Stomach (tissue), 9 donors: ENCODE results near the gene C20orf204. TPM values are rescaled to one million over a fixed set of nuclear protein-coding genes. Genes with fewer than 3 reads are reported as not detected.

Experiments used
- DNase-seq, 2 donors: peaks; one replicate each; pipeline versions ENCODE4 v3.0.0 to v3.0.0-alpha.2; 2013 to 2019
- H3K27ac ChIP-seq, 5 donors: fragments of 200-600 bp in 4 of 5; sonication (generic) in 4 of 5; one replicate each; pipeline ENCODE4 v1.5.1; 2013 to 2019; ENCODE audit warnings: mild to moderate bottlenecking in 1 of 5, moderate library complexity in 1 of 5
- H3K27me3 ChIP-seq, 3 donors: fragments of 200-600 bp; sonication (generic); one replicate each; pipeline ENCODE4 v1.5.1; 2017 to 2019; ENCODE audit warnings: mixed run types in 1 of 3
- H3K36me3 ChIP-seq, 4 donors: fragments of 200-600 bp; sonication (generic); 1 replicate in 3 of 4; 2 replicates in 1 of 4; pipeline ENCODE4 v1.5.1; 2016 to 2019
- H3K4me1 ChIP-seq, 4 donors: fragments of 200-600 bp; sonication (generic); one replicate each; pipeline ENCODE4 v1.5.1; 2016 to 2019
- H3K4me3 ChIP-seq, 4 donors: fragments of 200-600 bp; sonication (generic) in 3 of 4; one replicate each; pipeline ENCODE4 v1.5.1; 2016 to 2019; ENCODE audit warnings: mild to moderate bottlenecking in 1 of 4
- H3K9me3 ChIP-seq, 4 donors: fragments of 200-600 bp; sonication (generic); one replicate each; pipeline ENCODE4 v1.5.1; 2016 to 2019
- CTCF ChIP-seq, 7 experiments: fragments of 450-650 bp in 4 of 7; fragments of 200-600 bp in 3 of 7; sonication (generic) in 3 of 7; IDR thresholded peaks; one replicate each; pipeline ENCODE4 v1.5.1; 2016 to 2019; ENCODE audit warnings: antibody characterized with exemption in 7 of 7, control low read depth in 2 of 7, mild to moderate bottlenecking in 1 of 7
- EP300 ChIP-seq: sonication (generic); formaldehyde crosslinking; IDR thresholded peaks from one replicate; pipeline ENCODE4 v1.6.1; 2017; ENCODE audit warnings: antibody characterized with exemption
- POLR2A ChIP-seq, 4 donors: fragments of 450-650 bp; IDR thresholded peaks; one replicate each; pipeline ENCODE4 v1.6.1; 2016; ENCODE audit warnings: antibody characterized with exemption in 4 of 4, control low read depth in 2 of 4, mild to moderate bottlenecking in 1 of 4, moderate library complexity in 1 of 4
- POLR2AphosphoS5 ChIP-seq, 3 donors: sonication (generic); formaldehyde crosslinking; IDR thresholded peaks; one replicate each; pipeline ENCODE4 v1.6.1; 2016; ENCODE audit warnings: antibody characterized with exemption in 3 of 3
- WGBS, 5 donors: extraction: QIAGEN DNeasy Blood & Tissue Kit in 3 of 5; methylation state at CpG; one replicate each; pipeline versions ENCODE4 v1.1.5 to v1.1.7; 2013 to 2018; 5-methylcytosine and 5-hydroxymethylcytosine counted together
- intact Hi-C: fragments of 100-400 bp; cut with DNase I; formaldehyde crosslinking; loops from one replicate; pipeline ENCODE4 v1.15.1; 2023; ENCODE audit warnings: low total_unique reads
- polyA plus RNA-seq, 3 donors: library from polyadenylated mRNA; stranded (reverse); fragments of 200-250 nt; gene quantifications; one replicate each; pipeline ENCODE4 v1.2.3, GENCODE V29; 2013
- total RNA-seq, 5 donors: library from RNA; depleted of rRNA; stranded (reverse); fragments of >200 nt; gene quantifications; one replicate each; pipeline versions ENCODE4 v1.1.0 to v1.2.3, GENCODE V29; 2014 to 2016
- donor health status: healthy with polysubstance abuse.
- donor health status: Bipolar disorder and iron deficiency.
- donor health status: healthy.

C20orf204 gene
- total and polyA plus RNA-seq, 8 donors, result 0.62 to 3.4 (median 1.5) TPM; not detected in 4

DNA sequence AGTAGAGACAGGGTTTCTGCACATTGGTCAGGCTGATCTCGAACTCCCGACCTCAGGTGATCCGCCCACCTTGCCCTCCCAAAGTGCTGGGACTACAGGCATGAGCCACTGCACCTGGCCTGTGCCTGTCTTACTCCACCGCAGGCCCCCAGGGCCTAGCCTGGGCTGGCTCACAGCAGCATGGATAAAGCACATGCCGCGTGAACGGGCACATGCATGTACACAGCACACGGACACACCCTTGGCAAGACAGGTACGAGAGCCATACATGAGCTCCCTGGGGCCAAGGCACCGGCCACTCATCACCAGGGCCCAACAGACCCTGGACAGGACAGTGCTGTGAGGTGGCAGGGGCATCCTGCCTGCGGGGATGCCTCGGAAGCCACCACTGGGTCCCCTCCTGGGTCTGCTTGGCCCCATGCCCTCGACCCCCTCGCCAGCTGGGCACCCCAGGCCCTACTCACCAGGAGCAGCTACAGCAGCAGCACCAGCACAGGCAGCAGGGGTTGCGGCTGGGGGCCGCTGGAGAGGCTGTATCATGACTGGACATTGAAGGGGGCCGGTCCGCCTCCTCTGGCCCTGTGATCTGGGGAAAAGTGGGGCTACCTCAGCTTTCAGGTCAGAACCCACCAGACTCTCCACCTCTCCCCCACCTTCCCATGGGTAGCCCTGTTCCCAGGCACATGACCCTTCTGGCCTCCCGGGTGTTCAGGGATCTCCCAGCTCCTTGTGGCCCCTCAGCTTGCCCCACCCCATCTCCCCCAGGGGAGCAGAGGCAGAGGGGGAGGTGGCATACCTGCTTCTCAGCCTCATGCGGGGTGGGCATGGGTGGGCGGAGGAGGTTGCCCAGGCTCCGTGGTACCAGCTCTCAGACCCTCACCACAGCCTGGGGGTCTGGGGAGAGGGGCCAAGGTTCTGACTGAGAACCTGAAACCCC is 40.3 kb downstream of the C20orf204 start:
- H3K9me3 ChIP-seq, result no peaks in the 10 kb centered on the region
- peaks cover 12 to 45% (median 32%) of the 10 kb centered on the region in 4 donors for H3K4me1 ChIP-seq
- no peak for DNase-seq
- 83 to 96% (median 93%) methylated on average over 9 to 21 of the region's 22 CpGs for WGBS, 5 donors
- peaks cover 16 to 48% (median 46%) of the 10 kb centered on the region in 4 donors for H3K36me3 ChIP-seq
- TF ChIP-seq EP300, result no peak
- TF ChIP-seq POLR2A (IDR thresholded peaks at IDR 0.05), result no peak
- TF ChIP-seq CTCF (IDR thresholded peaks at IDR 0.05), result no peak
- no peak for TF ChIP-seq POLR2AphosphoS5 (IDR thresholded peaks at IDR 0.05)
- peak overlapping the region; percentile 0 to 83 (median 79) for H3K4me3 ChIP-seq
- intact Hi-C loops, result no loop called here
- H3K27ac ChIP-seq, result peak overlapping the region in 3 of 5 donors; percentile 5 to 88 (median 85)
- H3K27me3 ChIP-seq, result no peaks in the 10 kb centered on the region

- Histone ChIP-seq H3K27ac (peak overlapping the region in 4 of 5 donors; percentile 5 to 88 (median 76)), H3K36me3 (peaks cover 16 to 41% (median 38%) of the 10 kb centered on the region in 4 donors), H3K27me3 (peaks cover 0 to 2% (median 0%) of the 10 kb centered on the region in 3 donors), H3K4me3 (peak overlapping the region; percentile 0 to 83 (median 79)), H3K9me3 (no peaks in the 10 kb centered on the region), H3K4me1 (peaks cover 12 to 52% (median 37%) of the 10 kb centered on the region in 4 donors)
- no peak for TF ChIP-seq POLR2AphosphoS5 (IDR thresholded peaks at IDR 0.05)
- no peak for TF ChIP-seq EP300
- TF ChIP-seq POLR2A (IDR thresholded peaks at IDR 0.05), result no peak
- no peak for TF ChIP-seq CTCF (IDR thresholded peaks at IDR 0.05)
- intact Hi-C loops, result no loop called here
- DNase-seq, result peak in 1 of 2 donors; percentile 32
- WGBS, 5 donors, result 72 to 83% (median 82%) methylated on average over 3 to 8 of the region's 8 CpGs
Observed at GRCh38 chr20:64077094-64077493, 41.1 kb downstream of the C20orf204 start.

- no peak for TF ChIP-seq POLR2AphosphoS5 (IDR thresholded peaks at IDR 0.05)
- TF ChIP-seq EP300, result no peak
- Histone ChIP-seq H3K36me3 (peaks cover 16 to 37% (median 34%) of the 10 kb centered on the region in 4 donors), H3K27ac (peak overlapping the region in 3 of 5 donors; percentile 66 to 88 (median 85)), H3K4me1 (peaks cover 12 to 56% (median 40%) of the 10 kb centered on the region in 4 donors), H3K4me3 (peak overlapping the region; percentile 76 to 83 (median 79)), H3K9me3 (no peaks in the 10 kb centered on the region), H3K27me3 (peaks cover 0 to 6% (median 0%) of the 10 kb centered on the region in 3 donors)
- WGBS, 5 donors, result 72 to 85% (median 80%) methylated on average over 4 to 7 of the region's 7 CpGs
- DNase-seq, result no peak
- intact Hi-C loops, result no loop called here
Observed at GRCh38 chr20:64077541-64077875, 41.5 kb downstream of the C20orf204 start.

- H3K27me3 ChIP-seq, result peaks cover 0 to 11% (median 0%) of the 10 kb centered on the region in 3 donors
- H3K4me1 ChIP-seq, result peaks cover 14 to 61% (median 45%) of the 10 kb centered on the region in 4 donors
- no peaks in the 10 kb centered on the region for H3K9me3 ChIP-seq
- peaks cover 16 to 32% (median 29%) of the 10 kb centered on the region in 4 donors for H3K36me3 ChIP-seq
- H3K27ac ChIP-seq, result peak overlapping the region in 4 of 5 donors; percentile 25 to 88 (median 76)
- no peak for TF ChIP-seq CTCF (IDR thresholded peaks at IDR 0.05)
- no peak for TF ChIP-seq EP300
- no peak for TF ChIP-seq POLR2AphosphoS5 (IDR thresholded peaks at IDR 0.05)
- TF ChIP-seq POLR2A (IDR thresholded peaks at IDR 0.05), result no peak
- intact Hi-C loops, result no loop called here
- H3K4me3 ChIP-seq, result peak overlapping the region; percentile 76 to 83 (median 79)
- peak; percentile 41 to 62 for DNase-seq
- WGBS, 5 donors, result 57 to 65% (median 61%) methylated on average over 14 to 15 of the region's 15 CpGs
Observed at GRCh38 chr20:64077876-64078551, 42.0 kb downstream of the C20orf204 start.
